Muscle of back (tissue), 11 donors: ENCODE measurements around the gene RNF11. TPM values are rescaled to one million over a fixed set of nuclear protein-coding genes. Genes with fewer than 3 reads are reported as not detected.

Experiments used
- DNase-seq, 3 donors: peaks; one replicate each; pipeline versions ENCODE4 v3.0.0 to v3.0.0-alpha.2; 2013
- polyA plus RNA-seq, 10 donors: library from polyadenylated mRNA; unstranded; fragments of 120-200 nt; gene quantifications; one replicate each; pipeline ENCODE4 v1.2.1, GENCODE V29; 2013; ENCODE audit not compliant: insufficient read length in 10 of 10

RNF11 gene
- polyA plus RNA-seq, 10 donors, result 94.5 to 136 (median 115) TPM

DNA sequence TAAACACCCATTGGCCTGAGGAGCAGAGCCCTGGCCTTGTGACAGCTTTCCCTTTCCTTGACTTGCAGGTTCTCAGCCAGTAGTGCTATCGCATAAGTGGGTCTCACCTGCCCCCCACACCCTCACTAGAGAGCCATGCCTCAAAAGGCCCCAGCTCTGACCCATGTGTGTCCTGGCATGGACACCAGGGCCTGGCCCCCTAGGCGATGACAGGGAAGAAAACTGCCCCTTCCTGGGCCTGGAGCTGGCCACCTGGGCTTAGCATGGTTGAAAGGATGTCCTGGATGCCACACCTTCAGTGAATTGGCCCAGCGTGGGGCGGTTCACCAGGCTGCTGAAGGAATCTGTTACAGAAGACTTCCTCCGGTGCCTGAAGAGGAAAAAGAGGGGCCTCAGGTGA, 75.8 kb downstream of the RNF11 start:
- DNase-seq, result no peak

- DNase-seq, result no peak
Observed at GRCh38 chr1:51312718-51313117, 76.6 kb downstream of the RNF11 start.

DNA sequence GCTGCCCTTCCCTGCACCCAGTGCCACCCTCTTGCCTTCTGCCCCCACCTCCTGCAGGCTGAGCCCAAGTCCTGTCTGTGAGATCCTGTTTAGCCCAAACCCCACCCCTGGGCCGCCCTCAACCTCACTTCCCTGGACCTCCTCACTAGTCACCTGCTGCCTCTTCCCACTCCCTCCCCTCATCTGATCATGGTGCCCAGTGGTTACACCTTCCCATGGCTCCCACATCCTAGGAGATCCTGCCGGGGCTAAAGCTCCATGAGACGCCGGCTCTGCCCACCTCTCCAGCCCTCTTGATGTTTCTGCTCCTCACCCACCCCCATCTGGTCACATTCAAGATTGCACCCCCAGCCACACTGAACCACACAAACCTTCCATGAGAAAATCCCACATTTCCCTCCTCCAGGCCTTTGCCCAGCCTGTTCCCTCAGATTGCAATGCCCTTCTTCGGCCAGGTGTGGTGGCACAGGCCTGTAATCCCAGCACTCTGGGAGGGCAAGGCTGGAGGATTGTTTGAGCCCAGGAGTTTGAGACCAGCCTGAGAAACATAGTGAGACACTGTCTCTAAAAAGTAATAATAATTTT, 77.3 kb downstream of the RNF11 start:
- no peak for DNase-seq

DNA sequence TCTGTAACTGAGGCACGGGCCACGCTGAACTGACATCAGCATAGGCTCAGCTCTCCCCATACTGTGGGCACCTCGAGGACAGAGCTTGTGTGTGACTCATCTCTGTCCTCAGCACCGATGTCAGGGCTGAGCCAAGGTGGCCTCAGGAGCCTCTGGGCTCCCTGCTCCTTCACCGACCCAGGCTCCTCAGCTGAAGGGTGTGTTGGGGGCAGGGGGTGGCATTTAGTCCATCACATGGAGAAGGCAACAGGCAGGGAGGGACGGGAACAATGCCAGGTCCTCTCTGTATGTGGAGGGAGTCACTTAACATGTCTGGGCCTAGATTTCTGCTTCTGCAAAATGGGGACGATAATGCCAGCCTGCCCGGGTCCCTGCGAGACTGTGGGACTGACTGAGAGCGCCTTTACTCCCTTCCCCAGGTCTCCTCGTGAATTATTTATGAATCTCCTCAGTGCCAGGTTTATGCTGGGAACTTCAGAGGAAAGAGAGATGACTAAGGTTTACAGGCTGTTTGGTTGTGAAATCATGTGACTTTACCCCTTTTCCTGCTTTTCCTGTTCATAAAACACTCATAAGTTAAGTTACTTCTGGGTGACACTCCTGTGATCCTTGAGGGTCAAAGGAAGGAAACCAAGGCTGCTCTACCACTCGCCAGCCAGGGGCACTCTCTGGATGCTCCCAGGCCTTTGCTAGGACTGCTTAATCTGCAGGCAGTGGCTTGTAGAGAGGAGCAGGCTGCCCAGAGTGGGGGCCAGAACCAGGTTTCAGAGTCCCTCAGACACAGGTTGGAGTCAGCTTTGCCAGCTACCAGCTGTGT, 78.1 kb downstream of the RNF11 start:
- no peak for DNase-seq

- no peak for DNase-seq
Observed at GRCh38 chr1:51314974-51315373, 78.9 kb downstream of the RNF11 start.

DNA sequence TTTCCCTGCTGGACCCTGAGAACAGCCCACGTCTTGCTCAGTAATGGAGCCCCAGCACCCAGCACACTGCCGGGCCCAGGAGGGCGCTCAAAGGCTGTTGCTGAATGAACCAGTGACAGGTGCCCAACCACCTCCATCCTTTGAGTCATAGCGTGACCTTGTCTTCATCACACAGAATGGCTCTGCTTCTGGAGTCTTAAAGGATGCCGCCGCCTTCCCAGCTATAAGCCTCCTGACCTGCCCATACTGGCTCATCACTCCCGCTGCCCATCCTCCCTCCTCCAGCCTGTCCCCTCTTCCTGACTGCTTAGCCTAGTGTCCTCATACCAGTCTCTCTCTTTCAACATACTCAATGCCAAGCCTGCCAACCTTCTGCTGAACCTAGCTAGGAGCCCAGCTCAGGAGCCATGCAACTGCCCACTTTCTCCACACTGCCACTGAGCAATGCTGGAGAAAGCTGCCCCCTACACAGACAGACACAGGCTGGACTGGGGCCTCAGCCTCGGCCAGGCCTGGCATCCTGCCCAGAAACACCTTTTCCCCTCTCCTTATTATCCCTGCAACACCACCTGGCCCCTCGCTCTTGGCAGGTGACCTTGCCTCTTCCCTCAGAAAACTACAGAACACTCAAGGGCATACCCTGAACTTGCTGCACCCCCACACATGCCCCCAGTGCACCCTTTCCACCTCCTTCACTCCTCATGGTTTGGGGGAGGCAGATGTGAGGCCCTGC, 80.2 kb downstream of the RNF11 start:
- no peak for DNase-seq

DNA sequence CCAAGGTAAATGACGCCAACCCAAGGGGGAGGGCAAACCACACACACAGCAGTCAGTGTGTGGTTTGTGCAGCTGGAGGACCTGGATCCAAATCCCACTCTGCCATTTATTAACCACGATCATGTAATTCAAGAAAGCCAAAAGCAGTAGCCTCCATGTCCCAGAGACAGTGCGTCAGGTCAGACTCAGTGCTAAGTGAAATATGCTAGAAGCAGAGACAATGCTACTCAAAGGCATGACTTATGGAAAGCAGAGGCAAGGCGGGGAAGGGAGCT, 80.7 kb downstream of the RNF11 start:
- no peak for DNase-seq

DNA sequence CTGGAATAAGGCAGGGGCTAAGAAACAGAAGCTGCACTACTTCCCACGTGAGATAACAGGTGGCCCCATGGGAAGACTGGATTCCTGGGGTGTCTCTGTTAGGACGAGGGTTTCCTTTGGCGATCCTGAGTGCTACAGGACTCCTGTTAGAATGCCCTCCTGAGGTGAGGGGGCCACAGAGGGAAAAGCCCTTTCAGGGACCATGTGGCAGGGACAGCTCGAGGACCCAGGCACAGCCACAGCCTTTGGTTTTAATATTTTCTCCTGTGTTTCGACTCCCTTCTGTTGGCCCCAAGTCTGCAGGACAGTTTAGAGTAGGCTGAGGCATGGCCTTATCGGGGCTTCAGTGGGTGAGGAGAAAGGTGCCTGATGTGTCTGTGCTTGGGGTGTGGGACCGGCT, 81.7 kb downstream of the RNF11 start:
- no peak for DNase-seq

DNA sequence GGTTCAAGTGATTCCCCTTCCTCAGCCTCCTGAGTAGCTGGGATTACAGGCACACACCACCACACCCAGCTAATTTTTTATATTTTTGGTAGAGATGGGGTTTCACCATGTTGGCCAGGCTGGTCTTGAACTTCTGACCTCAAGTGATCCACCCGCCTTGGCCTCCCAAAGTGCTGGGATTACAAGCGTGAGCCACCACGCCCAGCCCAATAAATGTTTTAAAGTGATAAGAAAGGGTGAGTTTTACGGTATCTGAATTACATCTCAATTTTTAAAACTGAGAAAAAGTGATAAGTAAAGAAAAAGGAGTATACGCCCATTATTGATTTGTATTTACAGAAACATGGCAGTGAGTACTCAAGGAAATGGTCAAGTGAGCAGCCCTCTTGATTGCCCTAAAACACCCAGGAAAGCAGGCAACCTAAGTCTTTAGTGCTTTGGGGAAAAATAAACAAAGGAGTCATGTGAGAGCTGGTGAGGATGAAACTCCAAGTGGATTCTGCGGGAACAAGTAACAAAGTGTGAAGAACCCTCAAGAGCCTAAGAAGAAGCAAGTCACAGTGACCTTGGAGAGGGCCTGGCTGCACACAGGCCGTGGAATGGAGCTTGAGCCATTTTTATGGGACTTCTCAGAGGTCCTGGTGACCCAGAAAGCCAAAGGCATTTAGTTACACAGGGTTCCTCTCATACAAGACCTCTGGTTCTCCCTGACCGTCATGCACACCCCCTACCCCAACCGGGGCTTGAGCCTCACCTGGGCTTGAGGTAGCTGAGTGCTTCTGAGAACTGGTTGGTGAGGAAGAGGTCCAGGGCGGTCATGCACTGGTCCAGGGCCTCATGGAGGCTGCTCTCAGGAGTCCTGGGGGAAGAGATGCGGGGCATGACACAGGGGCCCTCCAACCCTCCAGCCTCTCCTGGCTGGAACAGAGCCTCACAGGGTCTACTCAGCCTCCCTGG, 85.2 kb downstream of the RNF11 start:
- no peak for DNase-seq

- DNase-seq, result no peak
Observed at GRCh38 chr1:51321924-51322280, 85.8 kb downstream of the RNF11 start.

DNA sequence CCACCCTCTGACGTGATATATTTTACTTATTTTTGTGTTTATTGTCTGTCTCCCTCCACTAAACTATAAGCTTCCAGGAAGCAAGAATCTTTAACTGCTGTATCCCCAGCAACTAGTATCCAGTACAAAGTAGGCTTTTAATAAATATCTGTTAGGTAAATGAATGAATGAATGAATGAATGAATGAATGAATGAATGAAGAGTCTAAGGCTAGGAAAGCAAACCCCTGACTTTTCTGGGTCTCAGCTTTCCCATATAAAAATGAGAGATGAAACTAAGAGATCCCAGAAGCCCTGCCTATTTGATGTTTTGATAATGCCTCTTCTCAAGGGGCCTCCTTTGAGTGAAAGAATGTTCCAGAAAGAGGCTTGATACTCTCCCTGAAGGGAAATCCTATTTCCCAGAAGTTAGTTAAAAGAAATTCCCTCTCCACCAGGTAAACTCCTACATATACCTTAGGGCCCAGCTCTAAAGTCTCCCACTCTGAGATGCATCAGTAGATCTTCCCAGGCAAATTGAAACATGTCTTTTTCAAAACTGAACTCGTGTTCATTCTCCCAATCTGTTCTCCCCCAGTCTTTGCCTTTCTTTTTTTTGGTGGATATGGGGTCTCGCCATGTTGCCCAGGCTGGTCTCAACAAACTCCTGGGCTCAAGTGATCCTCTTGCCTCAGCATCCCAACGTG, 86.5 kb downstream of the RNF11 start:
- no peak for DNase-seq

Other genes starting within 250 kb of the RNF11 start
- not detected for gene C1orf185, start 134.0 kb upstream of the RNF11 start, polyA plus RNA-seq
- 1 to 10 TPM; 3.2 to 7.7 (median 4.3) TPM for gene TTC39A, start 94.3 kb downstream of the RNF11 start, polyA plus RNA-seq